ENCODE results near the gene PTCD1.

DNA sequence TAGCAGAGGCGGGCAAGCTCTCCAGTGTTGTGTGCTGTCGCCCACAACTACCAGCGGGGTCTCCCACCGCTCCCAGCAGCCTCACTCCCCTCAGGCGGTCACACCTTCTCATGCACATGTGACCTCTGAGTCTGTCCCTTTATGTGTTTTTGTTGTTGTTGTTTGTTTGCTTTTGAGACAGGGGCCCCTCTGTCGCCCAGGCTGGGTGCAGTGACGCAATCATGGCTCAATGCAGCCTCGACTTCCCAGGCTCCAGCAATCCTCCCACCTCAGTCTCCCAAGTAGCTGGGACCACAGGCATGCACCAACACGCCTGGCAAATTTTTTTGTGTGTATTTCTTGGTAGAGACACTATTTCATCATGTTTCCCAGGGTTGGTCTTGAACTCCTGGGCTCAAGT lies 1.6 kb upstream of the PTCD1 start:
- TF ChIP-seq, protein P1, sequence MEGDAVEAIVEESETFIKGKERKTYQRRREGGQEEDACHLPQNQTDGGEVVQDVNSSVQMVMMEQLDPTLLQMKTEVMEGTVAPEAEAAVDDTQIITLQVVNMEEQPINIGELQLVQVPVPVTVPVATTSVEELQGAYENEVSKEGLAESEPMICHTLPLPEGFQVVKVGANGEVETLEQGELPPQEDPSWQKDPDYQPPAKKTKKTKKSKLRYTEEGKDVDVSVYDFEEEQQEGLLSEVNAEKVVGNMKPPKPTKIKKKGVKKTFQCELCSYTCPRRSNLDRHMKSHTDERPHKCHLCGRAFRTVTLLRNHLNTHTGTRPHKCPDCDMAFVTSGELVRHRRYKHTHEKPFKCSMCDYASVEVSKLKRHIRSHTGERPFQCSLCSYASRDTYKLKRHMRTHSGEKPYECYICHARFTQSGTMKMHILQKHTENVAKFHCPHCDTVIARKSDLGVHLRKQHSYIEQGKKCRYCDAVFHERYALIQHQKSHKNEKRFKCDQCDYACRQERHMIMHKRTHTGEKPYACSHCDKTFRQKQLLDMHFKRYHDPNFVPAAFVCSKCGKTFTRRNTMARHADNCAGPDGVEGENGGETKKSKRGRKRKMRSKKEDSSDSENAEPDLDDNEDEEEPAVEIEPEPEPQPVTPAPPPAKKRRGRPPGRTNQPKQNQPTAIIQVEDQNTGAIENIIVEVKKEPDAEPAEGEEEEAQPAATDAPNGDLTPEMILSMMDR (IDR thresholded peaks at IDR 0.05 in 8 of 11, conservative IDR thresholded peaks at IDR 0.05 in 3 of 11) = no peak
- TF ChIP-seq POLR2A (IDR thresholded peaks at IDR 0.05) = no peak

Measured in spleen (tissue), 7 donors.